Stimulated activated CD4-positive, alpha-beta T cell treated with anti-CD3 and anti-CD28 coated beads, Interleukin-2, amount 100 ng/mL, for 48 hours (primary cell): Measurements from ENCODE around the gene EFNA2.

Experiments
- DNase-seq, 2 donors: peaks; one replicate each; pipeline ENCODE4 v3.0.0-alpha.2; 2020

EFNA2 gene

DNA sequence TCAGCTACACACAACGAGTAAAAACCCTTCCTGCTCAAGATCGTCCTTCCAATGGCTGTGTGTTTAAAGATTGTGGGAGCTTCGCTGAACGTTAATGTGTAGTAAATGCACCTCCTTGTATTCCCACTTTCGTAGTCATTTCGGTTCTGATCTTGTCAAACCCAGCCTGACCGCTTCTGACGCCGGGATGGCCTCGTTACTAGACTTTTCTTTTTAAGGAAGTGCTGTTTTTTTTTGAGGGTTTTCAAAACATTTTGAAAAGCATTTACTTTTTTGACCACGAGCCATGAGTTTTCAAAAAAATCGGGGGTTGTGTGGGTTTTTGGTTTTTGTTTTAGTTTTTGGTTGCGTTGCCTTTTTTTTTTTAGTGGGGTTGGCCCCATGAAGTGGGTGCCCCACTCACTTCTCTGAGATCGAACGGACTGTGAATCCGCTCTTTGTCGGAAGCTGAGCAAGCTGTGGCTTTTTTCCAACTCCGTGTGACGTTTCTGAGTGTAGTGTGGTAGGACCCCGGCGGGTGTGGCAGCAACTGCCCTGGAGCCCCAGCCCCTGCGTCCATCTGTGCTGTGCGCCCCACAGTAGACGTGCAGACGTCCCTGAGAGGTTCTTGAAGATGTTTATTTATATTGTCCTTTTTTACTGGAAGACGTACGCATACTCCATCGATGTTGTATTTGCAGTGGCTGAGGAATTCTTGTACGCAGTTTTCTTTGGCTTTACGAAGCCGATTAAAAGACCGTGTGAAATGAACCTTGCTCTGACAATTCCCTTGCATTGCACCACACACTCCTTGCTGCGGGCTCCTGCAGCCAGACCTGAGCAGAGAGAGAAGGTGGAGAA lies 13.0 kb upstream of the EFNA2 start:
- no peak for DNase-seq

DNA sequence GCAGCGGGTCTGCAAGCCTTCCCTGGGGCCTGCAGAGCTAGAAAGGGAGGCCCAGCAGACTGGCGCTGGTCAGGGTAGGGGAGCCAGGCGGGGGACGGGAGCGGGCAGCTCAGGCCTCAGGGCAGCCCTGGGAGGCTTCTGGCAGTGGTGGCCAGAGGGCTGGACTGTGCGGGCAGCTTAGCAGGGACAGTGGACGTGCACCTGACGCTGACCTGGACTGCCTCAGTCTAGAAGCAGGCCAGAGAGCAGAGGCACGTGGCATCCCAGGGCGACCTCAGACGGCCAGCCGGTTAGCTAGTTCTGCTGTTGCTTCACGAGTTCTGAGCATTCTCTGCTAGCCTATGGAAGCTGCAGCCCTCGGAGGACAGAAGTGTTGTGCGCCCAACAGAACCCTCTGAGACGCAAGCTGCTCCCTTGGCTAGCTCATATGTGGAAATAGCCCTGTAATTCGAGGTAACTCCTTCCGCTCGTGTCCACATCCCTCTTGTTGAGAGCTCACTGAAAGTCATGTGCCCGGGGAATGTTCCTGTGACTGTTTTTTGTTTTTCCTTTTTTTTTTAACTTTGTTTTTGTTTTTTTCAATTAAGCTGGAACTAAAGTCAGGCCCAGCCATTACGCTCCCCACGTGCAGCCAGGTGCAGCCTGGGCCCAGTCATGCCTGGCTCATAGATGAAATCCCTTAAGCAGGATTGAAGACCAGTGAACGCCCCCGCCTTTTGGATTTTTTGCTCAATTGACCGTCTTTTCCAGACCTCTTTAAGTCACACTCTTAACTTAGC lies 12.2 kb upstream of the EFNA2 start:
- DNase-seq = no peak

DNA sequence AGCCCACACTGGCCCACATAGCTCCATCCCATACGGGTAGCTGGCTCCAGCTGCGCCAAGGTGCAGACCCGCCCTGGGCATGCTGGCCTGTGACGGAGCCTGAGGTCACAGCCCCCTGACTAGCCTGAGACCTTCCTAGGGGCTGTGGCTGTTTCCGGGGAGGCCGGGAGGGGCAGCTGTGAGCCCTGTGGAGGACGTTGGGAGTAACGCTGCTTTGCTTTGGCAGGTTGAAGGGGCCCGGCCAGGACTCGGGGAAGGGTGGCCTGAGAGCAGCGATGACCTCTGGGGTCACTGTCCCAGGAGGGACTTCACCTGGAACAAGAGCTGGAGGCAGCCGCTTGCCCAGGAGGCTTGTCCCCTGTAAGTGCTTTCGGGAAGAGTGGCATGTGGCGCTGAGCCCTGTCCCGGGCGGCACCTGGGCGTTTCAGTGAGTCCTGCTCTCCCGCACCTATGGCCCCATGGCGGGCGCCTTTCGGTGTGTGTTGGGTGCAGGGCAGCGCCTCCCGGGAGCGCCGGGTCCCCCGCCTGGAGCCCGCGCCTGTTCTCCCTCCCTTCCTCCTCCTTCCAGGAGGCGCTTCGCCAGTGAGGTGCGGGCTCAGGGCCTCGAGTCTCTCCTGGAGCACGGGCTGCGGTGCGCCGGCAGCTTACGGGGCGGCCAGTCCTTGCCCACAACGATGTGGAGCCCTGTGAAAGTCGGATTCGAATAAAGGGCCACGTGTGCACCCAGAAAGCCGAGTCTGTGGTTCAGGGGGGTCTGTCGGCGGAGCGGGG lies 11.4 kb upstream of the EFNA2 start:
- DNase-seq = no peak

DNA sequence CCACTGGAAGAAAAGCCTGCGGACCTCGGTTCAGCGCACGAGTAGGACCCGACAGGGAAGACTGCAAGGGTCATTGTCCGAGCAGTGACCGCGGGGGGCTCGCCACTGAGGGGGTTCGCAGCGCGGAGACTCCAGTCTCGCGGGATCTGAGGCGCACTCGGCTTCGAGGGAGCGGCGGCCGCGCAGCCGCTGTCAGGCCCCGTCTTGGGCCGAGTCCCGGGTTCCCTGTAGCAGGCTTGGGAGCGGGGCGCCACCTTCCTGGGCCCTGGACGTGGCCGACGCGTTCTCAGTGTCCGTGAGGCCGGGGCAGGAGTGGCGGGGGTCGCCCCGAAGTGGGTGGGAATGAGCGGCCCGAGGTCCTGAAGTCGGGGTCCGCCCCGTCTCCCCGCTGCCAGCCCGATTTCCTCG lies 10.8 kb upstream of the EFNA2 start:
- DNase-seq = no peak

DNA sequence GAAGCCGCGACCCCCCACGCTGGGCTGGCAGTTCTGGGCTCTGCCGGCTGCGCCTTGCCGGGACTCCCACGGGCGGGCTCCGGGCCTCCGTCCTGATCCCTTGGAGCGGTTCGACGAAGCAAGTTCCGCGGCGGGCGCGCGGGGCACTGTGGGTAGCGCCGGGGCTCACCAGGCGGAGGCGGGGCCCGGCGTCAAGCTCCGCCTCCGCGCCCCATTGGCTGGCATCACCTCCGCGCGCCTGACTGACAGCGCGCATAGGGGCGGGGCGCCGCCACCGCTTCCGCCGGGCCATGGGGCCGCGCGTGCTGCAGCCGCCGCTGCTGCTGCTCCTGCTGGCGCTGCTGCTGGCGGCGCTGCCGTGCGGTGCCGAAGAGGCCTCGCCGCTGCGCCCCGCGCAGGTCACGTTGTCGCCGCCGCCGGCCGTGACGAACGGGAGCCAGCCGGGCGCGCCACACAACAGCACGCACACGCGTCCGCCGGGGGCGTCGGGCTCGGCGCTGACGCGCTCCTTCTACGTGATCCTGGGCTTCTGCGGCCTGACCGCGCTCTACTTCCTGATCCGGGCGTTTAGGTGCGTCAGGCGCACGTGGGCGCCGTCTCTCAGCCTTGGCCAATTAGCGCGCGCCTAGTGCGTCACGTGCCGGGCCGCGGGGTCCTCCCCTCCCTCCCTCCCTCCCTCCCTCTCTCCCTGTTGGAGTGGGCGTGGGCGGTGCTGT lies 10.3 kb upstream of the EFNA2 start, which contains the start of gene FAM174C:
TSS of gene FAM174C (plus strand) at position 271 of the 716 bp plus-strand sequence. CDS start at position 291, 20 bp downstream.
- DNase-seq = peak; percentile 93

DNA sequence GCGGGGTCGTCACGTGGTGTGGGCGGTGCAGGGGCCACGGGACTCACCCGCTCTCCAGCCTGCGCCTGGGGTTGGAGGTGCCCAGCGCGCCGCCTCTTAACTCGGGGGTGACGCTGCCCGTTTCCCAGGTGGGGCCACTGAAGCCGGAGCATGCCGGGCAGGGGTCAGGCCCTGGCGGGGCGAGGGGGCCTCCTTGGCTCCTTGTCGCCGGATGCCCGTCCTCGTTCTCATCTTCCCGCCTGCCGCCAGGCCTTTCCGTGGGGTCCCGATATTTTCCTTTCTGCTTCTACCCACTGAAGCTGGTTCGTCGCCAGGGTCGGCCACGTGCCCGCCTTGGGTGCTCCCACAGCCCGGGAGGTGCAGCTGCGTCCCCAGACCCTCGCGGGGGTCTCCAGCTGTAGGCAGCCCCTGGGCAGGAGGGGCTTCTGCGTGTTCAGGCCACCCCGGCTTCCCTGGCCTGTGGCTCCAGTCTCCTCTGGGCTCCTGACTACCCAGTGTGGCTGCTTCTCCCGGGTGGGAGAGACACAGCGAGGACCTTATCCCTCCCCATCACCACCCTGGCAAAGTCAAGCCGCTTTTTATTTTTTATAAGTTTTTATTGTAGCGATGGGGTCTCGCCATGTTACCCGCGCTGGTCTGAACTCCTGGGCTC lies 9.6 kb upstream of the EFNA2 start:
- DNase-seq = no peak

DNA sequence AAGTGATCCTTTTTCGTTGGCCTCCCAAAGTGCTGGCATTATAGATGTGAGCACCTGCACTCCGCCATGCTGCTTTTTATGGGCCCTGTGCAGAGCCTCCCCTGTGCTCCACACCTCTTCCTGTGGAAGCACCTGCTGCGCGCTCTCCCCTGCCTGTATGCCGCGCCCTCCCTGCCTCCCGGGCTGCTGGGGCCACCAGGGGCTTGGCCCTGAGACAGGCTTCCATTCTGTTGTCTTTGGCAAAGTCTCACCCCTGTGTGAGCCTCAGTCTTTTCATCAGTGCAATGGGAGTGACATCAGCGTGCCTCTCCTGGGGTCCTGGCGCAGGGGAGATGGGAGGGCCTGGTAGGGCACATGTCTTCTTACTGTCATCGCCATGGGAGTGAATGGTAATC lies 9.0 kb upstream of the EFNA2 start:
- DNase-seq = no peak

DNA sequence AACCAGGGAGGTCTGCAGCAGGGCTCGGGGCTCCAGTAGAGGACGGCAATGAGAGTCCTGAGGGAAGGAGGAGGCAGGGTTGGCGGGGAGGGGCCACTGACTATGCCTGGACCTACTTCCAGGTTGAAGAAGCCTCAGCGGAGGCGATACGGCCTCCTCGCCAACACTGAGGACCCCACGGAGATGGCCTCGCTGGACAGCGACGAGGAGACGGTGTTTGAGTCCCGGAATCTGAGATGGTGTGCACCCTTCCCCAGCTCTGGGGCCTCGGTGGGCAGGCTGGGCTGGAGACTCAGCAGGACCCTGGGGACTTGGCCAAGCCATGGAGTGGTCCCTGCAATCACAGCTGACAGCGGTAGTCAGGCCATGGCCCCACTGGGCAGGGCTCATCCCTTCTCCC lies 8.6 kb upstream of the EFNA2 start:
- no peak for DNase-seq

DNA sequence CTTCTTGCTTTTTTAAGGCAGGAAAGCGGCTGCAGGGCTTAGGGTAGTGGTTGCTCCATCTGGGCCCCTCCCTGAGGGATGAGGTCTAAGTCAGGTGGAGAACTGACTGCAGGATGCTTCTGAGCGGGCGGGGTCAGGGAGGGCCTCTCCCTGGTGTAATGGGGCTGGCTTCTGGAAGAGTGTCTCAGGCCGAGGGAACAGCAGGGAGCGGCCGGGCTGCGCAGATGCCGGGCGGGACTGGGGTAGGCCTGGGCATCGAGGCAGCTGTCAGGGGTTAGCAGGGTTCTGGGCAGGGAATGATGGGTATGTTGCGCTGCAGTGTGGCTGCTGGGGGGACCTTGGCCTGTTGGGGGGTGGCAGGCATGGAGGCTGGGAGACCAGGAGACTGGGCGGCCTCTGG lies 7.6 kb upstream of the EFNA2 start:
- no peak for DNase-seq

DNA sequence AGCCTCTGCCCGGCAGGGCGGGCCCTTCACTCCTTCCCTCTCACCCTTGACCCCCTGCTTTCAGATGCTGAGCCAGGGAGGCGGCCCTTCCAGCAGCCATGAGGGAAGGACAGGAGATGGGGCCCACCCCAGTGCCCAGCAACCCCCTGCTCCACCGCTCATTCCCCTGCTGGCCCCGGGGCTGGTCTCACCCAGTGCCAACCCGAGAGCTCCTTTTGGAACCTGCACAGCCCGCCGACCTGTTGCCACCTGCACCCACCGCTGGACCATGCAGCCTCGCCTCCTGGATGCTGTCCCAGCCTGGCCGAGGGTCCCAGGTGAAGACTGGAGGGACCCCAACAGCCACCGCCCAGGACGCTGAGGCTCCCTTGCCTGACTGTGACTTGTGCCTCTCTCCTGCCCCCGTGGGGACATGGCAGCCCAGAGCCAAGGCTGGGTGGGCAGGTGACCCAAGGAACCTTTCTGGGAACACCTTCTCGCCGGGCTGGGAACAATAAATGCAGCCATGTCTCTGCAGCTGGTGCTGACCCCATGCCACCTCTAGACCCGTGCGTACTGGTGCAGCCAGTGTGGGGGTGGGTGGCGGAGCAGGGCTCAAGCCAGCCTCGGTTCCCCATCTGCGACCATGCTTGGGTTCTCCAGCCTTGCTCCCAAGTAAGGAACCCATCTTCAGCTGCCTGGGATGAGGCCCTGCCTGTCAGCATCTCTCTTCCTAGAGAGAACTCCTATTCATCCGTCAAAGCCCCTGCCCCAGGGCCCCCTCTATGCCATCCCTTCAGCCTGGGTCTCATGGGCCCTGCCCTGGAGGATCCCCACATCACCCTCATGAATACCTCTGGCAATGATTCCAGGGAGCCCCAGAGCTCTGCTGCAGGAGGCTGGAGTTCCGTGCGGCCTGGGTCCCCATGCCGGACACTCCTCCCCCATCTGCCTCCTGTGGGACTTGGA lies 6.7 kb upstream of the EFNA2 start:
- no peak for DNase-seq

DNA sequence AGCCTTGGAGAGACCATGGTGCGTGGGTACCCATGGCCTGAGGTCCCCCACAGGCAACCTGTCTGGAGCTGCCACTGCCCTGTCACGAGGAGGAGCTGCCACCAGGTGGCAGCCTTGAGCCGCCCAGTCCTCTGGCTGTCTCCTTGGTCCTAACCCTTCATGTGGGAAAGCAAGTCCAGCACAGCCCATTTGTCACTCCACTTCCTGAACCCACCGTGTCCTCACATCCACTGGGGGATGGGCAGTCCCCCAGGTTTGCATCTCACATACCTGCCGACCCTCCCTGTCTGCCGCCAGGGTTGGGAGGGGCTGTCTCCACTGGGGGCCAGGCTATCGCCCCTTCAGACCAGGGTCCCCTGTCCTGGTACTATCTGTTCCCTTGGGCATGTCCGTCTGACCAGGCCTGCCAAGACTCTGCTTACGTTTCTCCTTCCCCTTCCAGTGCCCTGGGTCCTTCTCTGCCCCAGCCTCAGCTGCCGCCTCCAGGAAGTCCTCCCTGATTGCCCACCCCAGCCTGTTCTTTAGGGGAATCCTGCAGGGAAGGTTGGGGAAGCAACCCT lies 5.8 kb upstream of the EFNA2 start:
- peak; percentile 80 to 84 for DNase-seq

DNA sequence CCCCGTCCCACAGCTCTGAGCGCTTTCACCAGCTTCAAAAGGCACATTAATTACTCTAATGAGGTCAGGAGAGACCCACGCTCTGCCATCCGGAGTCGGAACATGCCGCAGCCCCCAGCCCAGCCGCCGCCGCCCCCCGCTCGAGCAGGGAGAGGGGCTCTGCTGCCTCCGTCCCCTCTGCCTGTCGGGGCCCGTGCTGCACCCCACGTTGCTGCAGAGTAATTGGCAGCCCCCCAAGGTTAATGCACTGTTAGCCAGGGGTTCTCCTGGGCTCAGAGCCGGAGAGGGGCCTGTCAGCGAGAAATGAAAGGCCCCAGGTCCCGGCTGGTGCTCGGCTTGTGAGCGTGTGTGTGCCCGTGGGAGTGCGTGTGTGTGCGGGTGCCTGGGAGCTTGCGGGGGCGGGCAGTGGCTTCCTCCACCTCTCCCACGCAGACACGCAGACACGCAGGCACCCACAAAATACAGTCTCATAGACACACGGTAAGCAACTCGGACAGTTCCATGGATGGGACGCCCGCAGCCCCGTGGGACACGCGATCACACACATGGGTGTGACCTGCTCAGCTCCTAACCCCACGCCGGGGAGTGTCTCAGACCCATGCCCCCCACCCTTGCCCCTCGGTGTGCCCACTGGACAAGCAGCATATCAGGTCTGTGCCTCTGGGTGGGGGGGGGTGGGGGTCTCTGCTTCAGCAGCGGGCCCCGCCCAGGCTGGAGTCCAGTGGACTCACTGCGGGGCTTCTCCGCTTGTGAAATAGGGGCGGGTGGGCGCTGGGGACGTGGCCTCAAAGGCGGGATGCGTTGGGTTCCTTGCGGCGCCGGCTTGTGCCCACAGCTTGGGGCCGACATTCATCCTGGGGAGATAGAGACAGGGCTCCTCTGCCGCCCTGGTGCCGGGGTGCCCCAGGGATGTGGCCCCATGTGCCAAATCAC lies 4.8 kb upstream of the EFNA2 start:
- DNase-seq = no peak

DNA sequence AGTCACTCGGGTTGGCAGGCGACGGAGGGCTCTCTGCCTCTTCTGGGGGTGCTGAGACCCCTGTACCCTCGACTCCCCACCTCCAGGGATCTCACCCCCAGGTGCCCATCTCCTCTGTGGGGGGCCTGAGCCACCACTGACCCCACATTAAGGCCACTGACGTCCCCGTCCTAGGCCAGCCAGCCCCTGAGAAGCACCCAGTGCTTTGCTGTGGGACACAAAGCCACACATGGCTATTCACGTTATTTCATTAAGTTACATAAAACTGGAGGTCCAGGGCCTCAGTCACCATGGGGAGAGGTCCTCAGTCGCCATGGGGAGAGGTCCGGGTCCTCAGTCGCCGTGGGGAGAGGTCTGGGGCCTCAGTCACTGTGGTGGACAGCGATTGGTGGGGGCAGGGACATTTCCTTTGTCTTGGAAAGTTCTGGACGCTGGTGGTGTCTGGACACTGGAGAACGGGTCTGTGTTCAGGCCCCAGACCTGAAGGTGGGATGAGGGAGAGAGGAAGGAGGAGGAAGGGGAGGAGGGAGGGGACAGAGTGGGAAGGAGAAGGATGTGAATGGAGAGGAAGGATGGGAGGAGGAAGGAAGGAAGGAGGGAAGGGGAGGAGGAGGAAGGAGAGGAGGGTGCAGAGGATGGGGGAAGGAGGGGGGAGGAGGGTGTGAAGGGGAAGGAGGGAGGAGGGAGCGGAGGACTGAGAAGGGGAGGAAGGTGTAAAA lies 3.9 kb upstream of the EFNA2 start:
- DNase-seq = no peak

DNA sequence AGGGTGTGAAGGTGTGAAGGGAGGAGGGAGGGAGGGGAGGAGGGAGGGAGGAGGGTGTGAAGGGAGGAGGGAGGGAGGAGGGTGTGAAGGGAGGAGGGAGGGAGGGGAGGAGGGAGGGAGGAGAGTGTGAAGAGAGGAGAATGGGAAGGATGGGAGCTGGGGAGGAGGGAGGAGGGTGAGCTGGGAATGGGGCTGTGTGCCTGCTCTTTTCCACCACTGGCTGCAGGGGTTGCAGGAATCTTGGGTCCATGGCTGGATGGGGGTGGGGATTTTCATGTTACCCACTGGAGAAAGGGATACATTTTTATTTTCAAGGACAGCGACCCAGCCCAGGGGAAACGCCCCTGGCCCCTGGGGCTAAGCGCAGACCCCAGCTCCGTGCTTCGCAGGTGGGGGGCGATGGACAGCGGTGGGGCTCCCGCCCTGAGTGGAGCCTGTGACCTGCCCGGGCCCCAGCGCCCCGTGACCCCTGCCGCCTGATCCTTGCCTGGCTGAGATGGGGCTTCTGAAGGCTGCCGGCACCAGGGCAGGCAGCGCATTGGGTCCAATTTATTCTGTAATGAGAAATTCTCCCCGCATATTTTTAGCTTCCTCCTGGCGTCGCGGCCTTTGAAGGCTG lies 3.0 kb upstream of the EFNA2 start:
- DNase-seq = no peak

DNA sequence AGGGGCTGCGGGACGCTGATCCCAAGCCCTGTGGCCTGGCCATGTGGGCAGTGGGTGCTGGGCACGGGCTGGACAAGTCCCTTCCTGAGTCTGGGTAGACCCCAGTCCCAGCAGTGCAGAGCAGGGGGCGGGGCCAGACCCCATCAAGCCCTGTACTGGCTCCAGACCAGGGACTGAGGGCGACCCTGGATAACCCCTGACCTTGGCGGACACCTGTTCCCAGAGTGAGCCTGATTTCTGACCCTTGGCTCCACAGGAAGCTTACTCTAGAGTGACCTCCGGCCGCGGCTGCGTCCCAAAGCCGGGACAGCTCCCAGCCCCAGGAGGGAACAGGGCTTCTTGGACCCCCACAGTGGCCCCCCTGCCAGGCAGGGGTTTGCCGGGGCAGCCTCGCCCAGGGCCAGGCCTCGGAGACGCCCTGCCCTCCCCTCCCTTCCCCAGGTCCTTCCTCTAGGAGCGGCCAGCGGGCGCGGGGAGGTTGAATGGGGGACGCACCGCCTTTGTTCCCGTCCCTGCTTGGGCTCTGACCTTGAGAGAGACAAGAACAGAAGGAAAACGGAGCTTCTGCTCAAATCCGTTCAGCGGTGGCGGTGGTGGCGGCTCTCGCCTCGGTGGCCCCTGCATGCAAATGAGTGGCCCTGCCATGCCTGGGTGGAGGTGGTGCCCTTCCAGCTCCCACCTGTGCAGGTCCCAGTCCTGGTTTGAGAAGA lies 2.3 kb upstream of the EFNA2 start:
- DNase-seq = no peak

DNA sequence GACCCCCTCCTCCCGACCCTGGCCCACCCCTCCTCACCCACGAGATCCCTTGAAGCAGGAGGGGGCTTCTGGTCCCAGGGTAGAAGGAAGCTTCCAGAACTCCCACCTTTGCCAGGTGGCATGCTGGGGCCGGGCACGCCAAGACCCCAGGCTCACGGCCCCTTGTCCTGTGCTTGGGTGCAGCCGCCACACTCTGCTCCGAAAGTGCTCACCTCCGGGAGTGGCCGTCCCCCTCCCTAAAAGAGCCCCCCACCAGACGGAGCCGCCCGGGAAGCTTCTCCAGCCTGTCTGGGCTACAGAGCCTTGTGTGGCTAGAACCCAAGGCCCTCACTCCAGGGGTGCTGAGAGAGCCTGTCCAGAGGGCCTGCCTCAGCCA lies 1.8 kb upstream of the EFNA2 start:
- no peak for DNase-seq

DNA sequence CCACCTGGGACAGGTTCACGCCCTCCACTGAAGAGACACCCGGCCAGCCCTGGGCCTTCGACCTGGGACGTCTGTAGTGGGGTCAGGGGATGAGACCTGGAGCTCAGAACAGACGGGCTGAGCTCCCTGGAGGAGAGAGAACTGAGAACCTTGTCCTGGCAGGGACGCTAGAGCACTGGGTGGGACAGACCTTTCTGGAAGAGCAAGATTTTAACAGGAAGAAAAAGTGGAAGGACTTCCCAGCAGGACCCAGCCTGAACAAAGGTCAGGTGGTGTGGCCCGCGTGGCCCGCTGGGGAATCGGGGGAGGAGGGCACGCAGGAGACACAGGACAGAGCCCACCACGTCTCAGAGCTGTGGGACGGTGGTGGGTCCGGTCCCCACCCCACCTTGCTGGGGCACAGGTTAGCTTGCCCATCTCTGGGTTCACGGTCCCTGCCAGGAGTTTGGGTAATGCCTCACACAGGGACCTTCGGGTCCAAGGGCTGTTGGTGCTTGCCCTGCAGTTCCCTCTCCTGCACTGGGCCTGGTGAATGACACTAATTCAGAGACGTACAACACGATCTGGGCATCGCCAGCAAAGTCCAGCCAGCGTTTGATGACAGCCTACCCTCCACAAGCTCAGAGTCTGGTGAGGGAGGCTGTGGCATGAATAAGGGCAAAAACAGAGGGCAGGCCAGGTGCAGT lies 1.2 kb upstream of the EFNA2 start:
- no peak for DNase-seq
